AG09309 (cell line): ENCODE results near the gene LRP1-AS.

Experiments used
- DNase-seq: peaks from one replicate; pipeline ENCODE4 v3.0.0-alpha.2; 2010; ENCODE audit warnings: low read depth
- H3K4me3 ChIP-seq: 2 replicates; pipeline ENCODE4 v1.5.1; 2011; ENCODE audit warnings: mild to moderate bottlenecking, low read depth, low read length, moderate library complexity; ENCODE audit not compliant: control insufficient read depth
- TF ChIP-seq, protein P1 (sequence below): IDR thresholded peaks from 2 replicates; pipeline ENCODE4 v1.5.1; 2011; ENCODE audit warnings: mild to moderate bottlenecking, low read depth, low read length, inconsistent platforms; ENCODE audit not compliant: insufficient read depth, control insufficient read depth; ENCODE audit errors: missing control alignments

The LRP1-AS gene

GRCh38 chr12:57162553-57163125 lies 15.2 kb upstream of the LRP1-AS start:
- DNase-seq: no peak
- no peak overlapping the region for H3K4me3 ChIP-seq
- TF ChIP-seq, protein P1, sequence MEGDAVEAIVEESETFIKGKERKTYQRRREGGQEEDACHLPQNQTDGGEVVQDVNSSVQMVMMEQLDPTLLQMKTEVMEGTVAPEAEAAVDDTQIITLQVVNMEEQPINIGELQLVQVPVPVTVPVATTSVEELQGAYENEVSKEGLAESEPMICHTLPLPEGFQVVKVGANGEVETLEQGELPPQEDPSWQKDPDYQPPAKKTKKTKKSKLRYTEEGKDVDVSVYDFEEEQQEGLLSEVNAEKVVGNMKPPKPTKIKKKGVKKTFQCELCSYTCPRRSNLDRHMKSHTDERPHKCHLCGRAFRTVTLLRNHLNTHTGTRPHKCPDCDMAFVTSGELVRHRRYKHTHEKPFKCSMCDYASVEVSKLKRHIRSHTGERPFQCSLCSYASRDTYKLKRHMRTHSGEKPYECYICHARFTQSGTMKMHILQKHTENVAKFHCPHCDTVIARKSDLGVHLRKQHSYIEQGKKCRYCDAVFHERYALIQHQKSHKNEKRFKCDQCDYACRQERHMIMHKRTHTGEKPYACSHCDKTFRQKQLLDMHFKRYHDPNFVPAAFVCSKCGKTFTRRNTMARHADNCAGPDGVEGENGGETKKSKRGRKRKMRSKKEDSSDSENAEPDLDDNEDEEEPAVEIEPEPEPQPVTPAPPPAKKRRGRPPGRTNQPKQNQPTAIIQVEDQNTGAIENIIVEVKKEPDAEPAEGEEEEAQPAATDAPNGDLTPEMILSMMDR: no peak

DNA sequence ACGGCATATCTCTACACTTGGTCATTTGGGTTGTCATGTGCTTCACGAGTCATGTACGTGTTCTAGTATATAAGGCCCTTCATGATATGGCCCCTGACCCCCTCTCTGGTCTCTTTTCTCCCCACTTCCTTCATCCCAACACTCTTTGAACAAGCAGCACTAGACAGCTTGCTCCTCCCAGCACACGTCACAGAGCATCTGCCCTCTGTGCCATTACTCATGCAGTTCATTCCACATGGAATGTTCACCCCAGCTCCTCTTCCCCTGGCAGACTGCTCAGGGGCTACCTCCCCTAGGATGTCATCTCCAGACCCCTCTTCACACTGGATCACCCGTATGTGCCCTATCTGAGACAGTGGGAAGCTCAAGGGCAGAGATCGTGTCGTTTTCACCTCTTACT lies 14.1 kb upstream of the LRP1-AS start:
- no peak for DNase-seq
- TF ChIP-seq, protein P1: no peak
- H3K4me3 ChIP-seq: no peak overlapping the region

DNA sequence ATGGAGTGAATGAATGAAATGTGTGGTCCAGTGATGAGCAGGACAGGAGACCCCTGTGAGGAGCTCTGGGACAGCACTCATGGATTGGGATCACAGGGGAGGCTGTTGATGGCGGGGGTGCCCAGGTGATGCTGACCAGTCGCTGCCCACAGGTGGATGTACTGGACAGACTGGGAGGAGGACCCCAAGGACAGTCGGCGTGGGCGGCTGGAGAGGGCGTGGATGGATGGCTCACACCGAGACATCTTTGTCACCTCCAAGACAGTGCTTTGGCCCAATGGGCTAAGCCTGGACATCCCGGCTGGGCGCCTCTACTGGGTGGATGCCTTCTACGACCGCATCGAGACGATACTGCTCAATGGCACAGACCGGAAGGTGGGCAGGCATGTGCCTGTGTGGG lies 13.3 kb upstream of the LRP1-AS start:
- TF ChIP-seq, protein P1: no peak
- H3K4me3 ChIP-seq: no peak overlapping the region
- DNase-seq: no peak

GRCh38 chr12:57160040-57160439 lies 12.6 kb upstream of the LRP1-AS start:
- H3K4me3 ChIP-seq: no peak overlapping the region
- TF ChIP-seq, protein P1: no peak
- DNase-seq: no peak

DNA sequence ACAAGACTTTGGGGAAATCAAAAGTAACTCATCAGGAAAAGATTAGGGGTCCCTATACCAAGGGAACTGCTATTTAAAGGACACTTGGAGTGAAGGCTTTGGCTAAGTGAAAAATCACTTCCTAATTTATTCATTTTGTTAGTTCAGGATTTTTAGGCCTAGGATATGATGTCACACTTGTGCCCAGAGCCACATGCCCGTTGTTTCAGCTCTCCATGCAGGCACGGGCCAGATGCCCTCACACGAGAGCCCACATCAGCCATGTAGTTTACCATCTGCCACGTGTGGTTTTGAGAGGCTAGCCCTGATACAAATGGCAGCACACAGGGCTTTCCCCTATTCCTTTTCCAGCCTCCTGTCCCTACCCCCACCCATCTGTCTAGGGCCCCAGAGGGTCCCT lies 11.9 kb upstream of the LRP1-AS start:
- no peak overlapping the region for H3K4me3 ChIP-seq
- TF ChIP-seq, protein P1: no peak
- DNase-seq: no peak

DNA sequence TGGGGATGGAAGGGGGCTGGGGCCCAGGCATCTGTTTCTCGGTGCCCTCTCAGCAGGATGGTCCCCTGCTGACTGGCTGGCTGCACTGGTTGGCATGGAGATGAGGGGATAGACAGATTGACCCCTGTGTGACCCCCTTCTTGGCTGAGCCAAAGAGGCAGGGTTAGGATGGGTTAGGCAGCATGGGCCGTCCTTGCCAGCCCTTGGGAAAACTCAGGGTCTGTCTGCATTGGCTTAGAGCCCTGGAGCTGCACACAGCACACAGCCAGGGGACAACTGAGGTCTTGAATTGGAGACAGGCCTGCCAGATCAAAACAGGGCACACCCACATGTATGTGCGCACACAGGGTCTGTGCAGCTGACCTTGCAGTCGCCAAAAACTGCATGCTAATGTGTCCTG lies 11.2 kb upstream of the LRP1-AS start:
- TF ChIP-seq, protein P1: no peak
- no peak for DNase-seq
- H3K4me3 ChIP-seq: no peak overlapping the region

- DNase-seq: no peak
- no peak overlapping the region for H3K4me3 ChIP-seq
- TF ChIP-seq, protein P1: no peak
Observed at GRCh38 chr12:57158186-57158585, 10.8 kb upstream of the LRP1-AS start.
